SH-SY5Y (cell line): Measurements from ENCODE around the gene PPT2.

Source experiments
- GATA2 ChIP-seq: IDR thresholded peaks from 2 replicates; pipeline ENCODE4 v1.6.1; 2011; ENCODE audit warnings: mild to moderate bottlenecking, low read depth, low read length
- GATA3 ChIP-seq: IDR thresholded peaks from 2 replicates; pipeline ENCODE4 v1.6.1; 2011; ENCODE audit warnings: low read depth, mild to moderate bottlenecking, low read length, moderate library complexity

DNA sequence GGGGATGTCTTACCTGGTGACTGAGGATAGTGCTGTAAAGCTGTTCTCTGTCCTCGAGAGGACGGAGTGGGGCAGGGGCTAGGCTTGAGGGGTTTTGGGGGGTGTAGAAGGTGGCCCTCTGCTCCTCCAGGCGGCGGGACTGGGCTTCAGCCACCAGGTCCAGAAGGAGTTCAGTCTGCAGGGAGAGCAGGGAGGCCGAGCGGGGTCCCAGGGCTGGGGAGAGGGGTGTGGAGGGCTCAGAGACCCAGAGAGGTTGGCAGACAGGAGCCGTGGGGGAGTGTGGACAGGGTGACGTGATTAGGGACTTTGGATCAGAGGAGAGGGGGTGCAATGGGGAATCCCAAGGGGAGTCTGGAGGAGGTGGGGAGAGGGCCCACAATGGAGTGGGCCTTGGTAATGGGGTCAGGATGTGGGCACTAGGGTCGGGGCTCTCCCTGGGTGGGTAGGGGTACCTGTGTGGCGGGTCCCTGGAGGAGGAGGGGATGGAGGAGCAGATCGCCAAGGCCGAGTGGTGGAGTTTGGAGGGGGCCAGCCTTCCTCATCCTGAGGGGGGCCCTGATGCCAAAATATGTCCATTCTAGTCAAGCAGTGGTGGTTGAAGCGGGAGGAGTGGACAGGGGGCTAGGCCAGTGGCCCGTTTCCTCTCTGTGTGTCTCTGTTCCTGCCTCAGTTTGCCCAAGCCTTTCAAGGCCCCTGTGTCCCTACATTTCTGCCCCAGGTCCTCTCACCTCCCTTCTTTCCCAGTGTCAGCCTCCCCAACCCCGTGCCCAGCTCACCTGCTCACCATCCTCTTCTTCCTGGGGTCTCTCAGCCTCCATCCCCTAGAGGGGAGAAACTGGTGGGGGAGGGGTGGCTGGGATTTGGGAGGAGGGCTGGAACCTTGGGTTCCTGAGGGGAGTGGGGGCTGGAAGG lies 38.0 kb downstream of the PPT2 start:
- TF ChIP-seq GATA2, result no peak
- TF ChIP-seq GATA3, result no peak
